Astrocyte (in vitro differentiated cells and primary cell): ENCODE results near the gene CCNL1. TPM values are rescaled to one million over a fixed set of nuclear protein-coding genes. Genes with fewer than 3 reads are reported as not detected.

Experiments used
- DNase-seq: peaks from one replicate; pipeline ENCODE4 v3.0.0-alpha.2; 2010; ENCODE audit warnings: low read depth
- FAIRE-seq: peaks from 2 replicates; lab custom pipeline; 2011; peaks lifted over from hg19 to GRCh38; lab: Jason Lieb, UNC
- H2AFZ ChIP-seq: 2 replicates; pipeline ENCODE4 v1.6.0; 2012; ENCODE audit warnings: low read depth, low read length, inconsistent platforms
- H3K27ac ChIP-seq: 2 replicates; pipeline ENCODE4 v1.5.1; 2011; ENCODE audit warnings: low read depth, low read length, inconsistent platforms
- H3K27me3 ChIP-seq: 2 replicates; pipeline ENCODE4 v1.6.0; 2011; ENCODE audit warnings: low read length, inconsistent platforms; ENCODE audit not compliant: insufficient read depth
- H3K36me3 ChIP-seq: 2 replicates; pipeline ENCODE4 v1.5.1; 2011; ENCODE audit warnings: low read length, inconsistent platforms; ENCODE audit not compliant: insufficient read depth
- H3K4me1 ChIP-seq: 2 replicates; pipeline ENCODE4 v1.5.1; 2011; ENCODE audit warnings: low read length, inconsistent platforms; ENCODE audit not compliant: insufficient read depth
- H3K4me2 ChIP-seq: 2 replicates; pipeline ENCODE4 v1.6.0; 2012; ENCODE audit warnings: low read length, inconsistent platforms
- H3K4me3 ChIP-seq: 2 replicates; pipeline ENCODE4 v1.5.1; 2011; ENCODE audit warnings: low read depth, mild to moderate bottlenecking, low read length, inconsistent platforms; ENCODE audit not compliant: insufficient read depth
- H3K79me2 ChIP-seq: 2 replicates; pipeline ENCODE4 v1.6.0; 2012; ENCODE audit warnings: mild to moderate bottlenecking, low read length, inconsistent platforms; ENCODE audit not compliant: insufficient read depth
- H3K9ac ChIP-seq: 2 replicates; pipeline ENCODE4 v1.6.0; 2012; ENCODE audit warnings: mild to moderate bottlenecking, low read length, inconsistent platforms
- H3K9me3 ChIP-seq: 2 replicates; pipeline ENCODE4 v1.5.1; 2012; ENCODE audit warnings: low read depth, mild to moderate bottlenecking, low read length, inconsistent platforms; ENCODE audit not compliant: insufficient read depth
- H4K20me1 ChIP-seq: 2 replicates; pipeline ENCODE4 v1.6.0; 2012; ENCODE audit warnings: low read length, inconsistent platforms; ENCODE audit not compliant: insufficient read depth
- H3K27ac Mint-ChIP-seq: one replicate; pipeline ENCODE4 v1.8.0; 2021; ENCODE audit warnings: mild to moderate bottlenecking, mixed read lengths; ENCODE audit not compliant: unreplicated experiment
- H3K27me3 Mint-ChIP-seq: one replicate; pipeline ENCODE4 v1.8.0; 2021; ENCODE audit warnings: low read depth, mixed read lengths; ENCODE audit not compliant: unreplicated experiment
- H3K36me3 Mint-ChIP-seq: one replicate; pipeline ENCODE4 v1.8.0; 2021; ENCODE audit warnings: low read depth, mixed read lengths; ENCODE audit not compliant: unreplicated experiment
- H3K4me1 Mint-ChIP-seq: one replicate; pipeline ENCODE4 v1.8.0; 2021; ENCODE audit warnings: low read depth, mixed read lengths; ENCODE audit not compliant: unreplicated experiment
- H3K4me3 Mint-ChIP-seq: one replicate; pipeline ENCODE4 v1.8.0; 2021; ENCODE audit warnings: mild to moderate bottlenecking, moderate library complexity, mixed read lengths; ENCODE audit not compliant: unreplicated experiment
- H3K9me3 Mint-ChIP-seq: one replicate; pipeline ENCODE4 v1.8.0; 2021; ENCODE audit warnings: mild to moderate bottlenecking, mixed read lengths; ENCODE audit not compliant: unreplicated experiment
- CTCF ChIP-seq: IDR thresholded peaks from 2 replicates; pipeline ENCODE4 v1.5.1; 2011; ENCODE audit warnings: low read depth, mild to moderate bottlenecking, inconsistent platforms, low read length, moderate library complexity; ENCODE audit not compliant: insufficient read depth
- EZH2 ChIP-seq: IDR thresholded peaks from 2 replicates; pipeline ENCODE4 v1.6.1; 2012; ENCODE audit warnings: mild to moderate bottlenecking, low read length, inconsistent platforms; ENCODE audit not compliant: insufficient read depth
- total RNA-seq: library from RNA; stranded (reverse); gene quantifications from 2 replicates; pipeline ENCODE4 v1.2.1, GENCODE V29; 2021

Gene CCNL1
- total RNA-seq, 1 donor from 2014 or later: 66.8 TPM

- TF ChIP-seq CTCF (no peak), EZH2 (no peak)
- H3K4me2 ChIP-seq: no peak overlapping the region
- Mint-ChIP-seq H3K27me3 (no peaks in the 10 kb centered on the region), H3K27ac (peak overlapping the region; percentile 62), H3K36me3 (peaks cover 13% of the 10 kb centered on the region), H3K9me3 (no peaks in the 10 kb centered on the region), H3K4me1 (peaks cover 19% of the 10 kb centered on the region), H3K4me3 (peak overlapping the region; percentile 31)
- H3K27me3 ChIP-seq: no peaks in the 10 kb centered on the region
- H3K79me2 ChIP-seq: peaks cover 7% of the 10 kb centered on the region
- no peak overlapping the region for H2AFZ ChIP-seq
- DNase-seq (no peak), FAIRE-seq (no peak)
- peaks cover 48% of the 10 kb centered on the region for H4K20me1 ChIP-seq
- no peaks in the 10 kb centered on the region for H3K4me1 ChIP-seq
- no peaks in the 10 kb centered on the region for H3K9me3 ChIP-seq
- H3K36me3 ChIP-seq: peaks cover 76% of the 10 kb centered on the region
- no peak overlapping the region for H3K4me3 ChIP-seq
- no peak overlapping the region for H3K9ac ChIP-seq
- H3K27ac ChIP-seq: no peak overlapping the region
Observed at GRCh38 chr3:157147099-157147803, 12.7 kb downstream of the CCNL1 start.

GRCh38 chr3:157145606-157146322, 14.2 kb downstream of the CCNL1 start:
- H3K79me2 ChIP-seq: no peaks in the 10 kb centered on the region

More at GRCh38 chr3:157145606-157146322, 14.2 kb downstream of the CCNL1 start:
- Mint-ChIP-seq H3K36me3 (peaks cover 8% of the 10 kb centered on the region), H3K4me1 (peaks cover 19% of the 10 kb centered on the region), H3K9me3 (no peaks in the 10 kb centered on the region), H3K4me3 (peak overlapping the region; percentile 54), H3K27me3 (no peaks in the 10 kb centered on the region), H3K27ac (peak overlapping the region; percentile 90)
- TF ChIP-seq CTCF (no peak), EZH2 (no peak)
- H3K4me2 ChIP-seq: no peak overlapping the region
- no peak overlapping the region for H3K4me3 ChIP-seq
- H3K9ac ChIP-seq: peak overlapping the region; percentile 11
- H3K4me1 ChIP-seq: no peaks in the 10 kb centered on the region
- FAIRE-seq (no peak), DNase-seq (peak; percentile 74)
- no peak overlapping the region for H3K27ac ChIP-seq
- no peak overlapping the region for H2AFZ ChIP-seq
- peaks cover 61% of the 10 kb centered on the region for H3K36me3 ChIP-seq
- no peaks in the 10 kb centered on the region for H3K9me3 ChIP-seq
- no peaks in the 10 kb centered on the region for H3K27me3 ChIP-seq
- peaks cover 33% of the 10 kb centered on the region for H4K20me1 ChIP-seq
